IPS DF 6.9 (cell line): ENCODE data around the gene LTBP1.

Source experiments
- DNase-seq: peaks from one replicate; pipeline ENCODE4 v3.0.0-alpha.2; 2013; ENCODE audit warnings: low read depth, low spot score
- H3K27ac ChIP-seq: one replicate; pipeline ENCODE4 v1.5.1; 2013; ENCODE audit warnings: low read length, control low read depth
- H3K27me3 ChIP-seq: 2 replicates; pipeline ENCODE4 v1.6.1; 2013; ENCODE audit warnings: mild to moderate bottlenecking, low read length; ENCODE audit not compliant: control insufficient read depth, insufficient read depth
- H3K36me3 ChIP-seq: 2 replicates; pipeline ENCODE4 v1.6.1; 2013; ENCODE audit warnings: low read length; ENCODE audit not compliant: control insufficient read depth, insufficient read depth
- H3K4me1 ChIP-seq: 2 replicates; pipeline ENCODE4 v1.6.1; 2013; ENCODE audit warnings: low read length; ENCODE audit not compliant: control insufficient read depth, insufficient read depth
- H3K4me3 ChIP-seq: 2 replicates; pipeline ENCODE4 v1.5.1; 2013; ENCODE audit warnings: mild to moderate bottlenecking, low read length
- H3K9me3 ChIP-seq: 2 replicates; pipeline ENCODE4 v1.6.1; 2013; ENCODE audit warnings: low read length, inconsistent platforms; ENCODE audit not compliant: control insufficient read depth, insufficient read depth
- WGBS: extraction: QIAGEN DNeasy Blood & Tissue Kit; methylation state at CpG from one replicate; pipeline ENCODE4 v1.1.7; 2013; ENCODE audit warnings: mixed read lengths, missing lambda C conversion rate; ENCODE audit not compliant: insufficient read length, insufficient coverage; 5-methylcytosine and 5-hydroxymethylcytosine counted together

LTBP1 gene

DNA sequence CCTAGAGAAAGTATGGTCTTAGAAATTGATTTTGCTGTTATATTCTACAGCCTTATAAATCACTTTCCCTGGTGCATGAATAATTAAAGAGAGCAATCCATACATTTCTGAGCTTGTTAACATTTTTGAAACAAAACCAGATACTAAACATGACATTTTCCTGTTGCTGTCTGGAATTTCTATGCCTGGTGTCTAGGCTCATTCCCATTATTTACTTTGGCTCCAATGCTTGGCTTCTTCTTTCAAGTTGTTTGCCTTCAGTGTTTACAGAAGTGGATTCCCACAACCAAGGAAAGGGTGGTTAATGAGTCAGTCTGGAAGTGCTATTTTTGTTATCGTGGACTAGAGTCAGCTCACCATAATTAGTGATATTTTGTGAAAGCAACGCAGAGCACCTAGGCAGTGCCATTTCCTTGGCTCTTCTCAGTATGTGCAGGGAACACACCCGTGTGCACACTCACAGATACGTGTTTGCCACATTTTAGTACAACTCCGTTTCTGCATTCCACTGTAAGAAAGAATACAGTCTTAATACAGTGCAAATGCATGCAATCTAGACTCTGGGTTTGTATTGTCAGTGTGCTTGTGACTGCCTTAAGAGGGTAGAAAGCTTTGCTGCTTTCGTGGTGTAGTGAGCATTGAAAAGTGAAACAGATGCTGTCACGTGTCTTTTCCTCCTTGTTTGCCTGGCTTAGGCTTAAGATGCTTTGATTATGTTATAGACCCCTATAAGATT, 344.7 kb downstream of the LTBP1 start:
- Histone ChIP-seq H3K27me3 (no peaks in the 10 kb centered on the region), H3K36me3 (no peaks in the 10 kb centered on the region), H3K4me3 (no peak overlapping the region), H3K9me3 (no peaks in the 10 kb centered on the region), H3K27ac (no peak overlapping the region), H3K4me1 (0 out of 2 replicates have a peak, but pooled peaks cover 1% of the 10 kb centered on the region)
- WGBS = no CpG with 5 or more reads among the region's 7 CpGs
- no peak for DNase-seq

GRCh38 chr2:33292063-33292462, 345.3 kb downstream of the LTBP1 start:
- no peak overlapping the region for H3K4me3 ChIP-seq
- no peaks in the 10 kb centered on the region for H3K36me3 ChIP-seq
- H3K27ac ChIP-seq = no peak overlapping the region
- no peak for DNase-seq
- no peaks in the 10 kb centered on the region for H3K27me3 ChIP-seq
- no CpG with 5 or more reads among the region's 2 CpGs for WGBS
- H3K9me3 ChIP-seq = no peaks in the 10 kb centered on the region
- 0 out of 2 replicates have a peak, but pooled peaks cover 1% of the 10 kb centered on the region for H3K4me1 ChIP-seq

DNA sequence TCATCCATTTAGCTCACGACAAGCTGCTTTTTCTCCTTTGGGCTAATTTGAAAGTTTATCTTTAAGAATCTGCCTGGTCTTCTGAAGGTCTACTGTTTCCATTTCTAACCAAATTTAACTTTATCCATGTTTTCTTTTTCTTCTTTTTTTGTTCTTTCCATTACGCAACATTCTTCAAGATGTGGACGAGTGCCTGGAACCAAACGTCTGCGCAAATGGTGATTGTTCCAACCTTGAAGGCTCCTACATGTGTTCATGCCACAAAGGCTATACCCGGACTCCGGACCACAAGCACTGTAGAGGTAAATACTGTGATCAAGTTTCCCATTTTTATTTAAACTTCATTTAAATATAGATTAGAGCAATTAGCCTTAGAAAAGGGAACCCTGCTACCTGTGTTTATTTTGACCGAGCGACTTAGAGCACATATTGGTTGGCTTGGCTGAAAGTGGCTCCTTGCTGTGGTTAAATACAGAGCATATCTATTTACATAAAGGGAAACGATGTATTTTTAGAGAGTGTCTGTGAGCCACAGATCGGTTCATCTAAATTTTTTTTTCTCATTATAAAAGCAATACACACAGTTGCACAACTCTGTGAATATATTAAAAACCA, 346.3 kb downstream of the LTBP1 start:
- Histone ChIP-seq H3K4me3 (no peak overlapping the region), H3K27ac (no peak overlapping the region), H3K9me3 (no peaks in the 10 kb centered on the region), H3K36me3 (no peaks in the 10 kb centered on the region), H3K27me3 (no peaks in the 10 kb centered on the region), H3K4me1 (0 out of 2 replicates have a peak, but pooled peaks cover 1% of the 10 kb centered on the region)
- DNase-seq = no peak
- no CpG with 5 or more reads among the region's 11 CpGs for WGBS

DNA sequence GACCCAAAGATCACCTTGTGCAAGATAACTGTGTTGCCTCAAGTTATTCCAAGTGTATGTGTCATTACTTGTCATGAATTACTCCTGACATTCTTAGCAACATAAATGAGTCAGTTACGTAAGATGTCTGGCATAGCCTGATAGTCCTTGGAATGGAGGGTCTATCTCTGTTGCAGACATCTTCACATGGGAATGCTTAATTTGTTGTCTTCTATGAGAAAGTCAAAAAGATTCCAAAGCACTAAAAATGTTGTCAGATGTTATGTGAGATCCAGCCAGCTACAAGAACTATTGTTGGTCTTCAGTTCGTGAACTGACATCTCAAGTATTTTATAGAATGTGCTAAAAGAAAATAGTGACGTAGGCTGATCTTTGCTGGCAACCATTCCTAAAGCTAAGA, 351.5 kb downstream of the LTBP1 start:
- Histone ChIP-seq H3K27me3 (no peaks in the 10 kb centered on the region), H3K4me1 (no peaks in the 10 kb centered on the region), H3K9me3 (no peaks in the 10 kb centered on the region), H3K36me3 (no peaks in the 10 kb centered on the region), H3K4me3 (no peak overlapping the region), H3K27ac (no peak overlapping the region)
- no peak for DNase-seq
- no CpG with 5 or more reads among the region's 3 CpGs for WGBS

DNA sequence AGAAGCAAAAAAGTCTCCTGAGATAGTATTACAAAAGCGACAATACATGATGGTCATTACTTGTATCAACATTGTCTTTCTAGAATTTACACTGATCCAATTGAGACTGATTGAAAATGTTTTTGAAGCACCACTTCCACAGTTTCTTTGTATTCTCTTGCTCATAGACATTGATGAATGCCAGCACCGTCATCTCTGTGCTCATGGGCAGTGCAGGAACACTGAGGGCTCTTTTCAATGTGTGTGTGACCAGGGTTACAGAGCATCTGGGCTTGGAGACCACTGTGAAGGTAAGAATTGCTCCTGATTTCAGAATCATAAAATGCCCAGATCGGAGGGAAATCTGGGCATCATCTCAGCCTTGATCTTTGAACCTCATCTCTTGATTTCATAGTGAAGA, 354.6 kb downstream of the LTBP1 start:
- Histone ChIP-seq H3K27me3 (no peaks in the 10 kb centered on the region), H3K4me1 (no peaks in the 10 kb centered on the region), H3K27ac (no peak overlapping the region), H3K9me3 (no peaks in the 10 kb centered on the region), H3K36me3 (no peaks in the 10 kb centered on the region), H3K4me3 (no peak overlapping the region)
- no CpG with 5 or more reads among the region's 3 CpGs for WGBS
- no peak for DNase-seq

GRCh38 chr2:33302348-33302747, 355.6 kb downstream of the LTBP1 start:
- no peaks in the 10 kb centered on the region for H3K36me3 ChIP-seq
- no peak for DNase-seq
- no peaks in the 10 kb centered on the region for H3K9me3 ChIP-seq
- no peaks in the 10 kb centered on the region for H3K27me3 ChIP-seq
- no peak overlapping the region for H3K27ac ChIP-seq
- no peaks in the 10 kb centered on the region for H3K4me1 ChIP-seq
- no CpG with 5 or more reads among the region's 2 CpGs for WGBS
- H3K4me3 ChIP-seq = no peak overlapping the region

DNA sequence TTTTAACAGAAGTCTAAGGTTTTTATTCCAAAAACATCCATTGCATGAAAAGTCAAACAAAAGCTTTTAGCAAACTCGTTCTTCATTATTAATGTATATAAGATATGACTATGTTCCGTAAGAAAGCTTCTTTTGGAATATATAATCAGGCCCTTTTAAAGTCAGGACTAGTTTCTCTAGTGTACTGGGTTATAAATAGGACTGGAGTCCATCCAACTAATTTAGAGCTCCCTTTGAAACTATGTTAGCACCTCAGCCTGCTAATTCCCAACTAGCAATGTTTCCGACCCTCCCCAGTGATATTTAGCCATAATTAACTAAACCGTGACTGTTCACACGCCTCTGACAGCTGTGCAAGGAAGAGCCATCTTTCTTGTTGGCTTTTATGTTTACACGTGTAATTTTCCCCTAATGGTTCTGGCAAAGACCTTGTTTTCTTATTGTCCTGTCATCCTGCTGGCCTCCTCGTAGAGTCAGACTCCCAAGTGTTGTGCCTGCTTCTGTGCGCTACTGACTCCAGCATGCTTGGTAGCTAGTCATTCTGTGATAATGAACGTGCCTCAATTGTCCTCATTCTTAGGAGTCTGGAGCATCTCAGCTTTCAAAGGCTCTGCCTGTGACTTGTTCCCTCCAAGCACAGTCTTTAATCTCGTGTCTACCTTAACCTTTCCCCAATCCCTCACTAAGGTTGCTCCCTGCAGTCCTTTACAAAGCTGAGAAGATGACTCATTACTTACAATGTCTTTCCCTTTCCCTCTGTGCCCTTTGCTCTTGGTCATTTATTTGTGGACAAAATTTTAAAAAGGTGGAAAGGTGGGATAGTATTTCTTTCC, 357.5 kb downstream of the LTBP1 start:
- Histone ChIP-seq H3K36me3 (no peaks in the 10 kb centered on the region), H3K9me3 (no peaks in the 10 kb centered on the region), H3K4me1 (no peaks in the 10 kb centered on the region), H3K27me3 (no peaks in the 10 kb centered on the region), H3K4me3 (no peak overlapping the region), H3K27ac (no peak overlapping the region)
- no CpG with 5 or more reads among the region's 10 CpGs for WGBS
- no peak for DNase-seq

- no peak overlapping the region for H3K27ac ChIP-seq
- H3K9me3 ChIP-seq = no peaks in the 10 kb centered on the region
- no peaks in the 10 kb centered on the region for H3K27me3 ChIP-seq
- H3K36me3 ChIP-seq = no peaks in the 10 kb centered on the region
- no peak for DNase-seq
- H3K4me3 ChIP-seq = no peak overlapping the region
- H3K4me1 ChIP-seq = no peaks in the 10 kb centered on the region
- WGBS = no CpG with 5 or more reads among the region's 9 CpGs
Observed at GRCh38 chr2:33307659-33308270, 361.0 kb downstream of the LTBP1 start.

- no peak overlapping the region for H3K4me3 ChIP-seq
- no CpG with 5 or more reads among the region's 4 CpGs for WGBS
- H3K27ac ChIP-seq = no peak overlapping the region
- no peaks in the 10 kb centered on the region for H3K36me3 ChIP-seq
- H3K27me3 ChIP-seq = no peaks in the 10 kb centered on the region
- no peaks in the 10 kb centered on the region for H3K9me3 ChIP-seq
- no peaks in the 10 kb centered on the region for H3K4me1 ChIP-seq
- no peak for DNase-seq
Observed at GRCh38 chr2:33312355-33312754, 365.6 kb downstream of the LTBP1 start.

DNA sequence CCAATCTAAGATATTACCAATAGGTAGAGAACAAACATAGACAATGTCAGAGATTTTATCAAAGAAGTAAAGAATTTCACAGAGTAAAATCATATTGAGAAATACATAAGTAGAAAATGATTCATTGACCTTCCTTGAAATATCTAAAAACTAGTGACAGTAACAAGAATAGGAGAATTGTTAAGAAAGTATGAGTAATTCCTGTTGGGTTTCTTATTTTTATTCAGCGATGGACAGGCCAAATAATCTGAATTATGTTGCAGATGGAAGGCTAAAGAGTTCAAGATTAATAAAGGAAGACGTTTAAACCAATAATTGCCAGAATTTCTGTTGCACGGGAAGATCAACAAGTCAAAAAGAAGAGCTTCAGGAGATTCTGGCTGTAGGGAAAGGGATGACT, 366.3 kb downstream of the LTBP1 start:
- no peaks in the 10 kb centered on the region for H3K4me1 ChIP-seq
- no peak for DNase-seq
- no peak overlapping the region for H3K4me3 ChIP-seq
- WGBS = no CpG with 5 or more reads among the region's 3 CpGs
- no peaks in the 10 kb centered on the region for H3K9me3 ChIP-seq
- H3K36me3 ChIP-seq = no peaks in the 10 kb centered on the region
- H3K27me3 ChIP-seq = no peaks in the 10 kb centered on the region
- no peak overlapping the region for H3K27ac ChIP-seq
